HEK293 (cell line): ENCODE measurements around the gene ADAMTS17.

Experiments used
- REPIN1 ChIP-seq: fragments of 450-650 bp; formaldehyde crosslinking; IDR thresholded peaks from 2 replicates; pipeline ENCODE4 v1.5.1; 2017; ENCODE audit warnings: missing biosample characterization, missing genetic modification characterization, low read depth
- ZFP37 ChIP-seq: fragments of 450-650 bp; formaldehyde crosslinking; IDR thresholded peaks from 2 replicates; pipeline ENCODE4 v1.5.1; 2016; ENCODE audit warnings: missing biosample characterization, missing genetic modification characterization
- ZNF335 ChIP-seq: fragments of 450-650 bp; formaldehyde crosslinking; conservative IDR thresholded peaks from 2 replicates; pipeline ENCODE4 v1.5.1; 2016; ENCODE audit warnings: missing biosample characterization, missing genetic modification characterization
- ZNF341 ChIP-seq: fragments of 450-650 bp; formaldehyde crosslinking; IDR thresholded peaks from 2 replicates; pipeline ENCODE4; 2016; ENCODE audit warnings: low read depth, missing biosample characterization, missing genetic modification characterization
- ZNF623 ChIP-seq: fragments of 450-650 bp; formaldehyde crosslinking; IDR thresholded peaks from 2 replicates; pipeline ENCODE4 v1.5.1; 2016; ENCODE audit warnings: missing biosample characterization, missing genetic modification characterization
- ZNF776 ChIP-seq: fragments of 450-650 bp; formaldehyde crosslinking; IDR thresholded peaks from 2 replicates; pipeline ENCODE4 v1.5.0; 2017; ENCODE audit warnings: missing biosample characterization, missing genetic modification characterization, borderline replicate concordance
- TF ChIP-seq, protein P1 (sequence below): fragments of 450-650 bp; formaldehyde crosslinking; IDR thresholded peaks from 2 replicates; pipeline ENCODE4 v1.5.1; 2016; ENCODE audit warnings: missing biosample characterization, missing genetic modification characterization

- TF ChIP-seq, protein P1, sequence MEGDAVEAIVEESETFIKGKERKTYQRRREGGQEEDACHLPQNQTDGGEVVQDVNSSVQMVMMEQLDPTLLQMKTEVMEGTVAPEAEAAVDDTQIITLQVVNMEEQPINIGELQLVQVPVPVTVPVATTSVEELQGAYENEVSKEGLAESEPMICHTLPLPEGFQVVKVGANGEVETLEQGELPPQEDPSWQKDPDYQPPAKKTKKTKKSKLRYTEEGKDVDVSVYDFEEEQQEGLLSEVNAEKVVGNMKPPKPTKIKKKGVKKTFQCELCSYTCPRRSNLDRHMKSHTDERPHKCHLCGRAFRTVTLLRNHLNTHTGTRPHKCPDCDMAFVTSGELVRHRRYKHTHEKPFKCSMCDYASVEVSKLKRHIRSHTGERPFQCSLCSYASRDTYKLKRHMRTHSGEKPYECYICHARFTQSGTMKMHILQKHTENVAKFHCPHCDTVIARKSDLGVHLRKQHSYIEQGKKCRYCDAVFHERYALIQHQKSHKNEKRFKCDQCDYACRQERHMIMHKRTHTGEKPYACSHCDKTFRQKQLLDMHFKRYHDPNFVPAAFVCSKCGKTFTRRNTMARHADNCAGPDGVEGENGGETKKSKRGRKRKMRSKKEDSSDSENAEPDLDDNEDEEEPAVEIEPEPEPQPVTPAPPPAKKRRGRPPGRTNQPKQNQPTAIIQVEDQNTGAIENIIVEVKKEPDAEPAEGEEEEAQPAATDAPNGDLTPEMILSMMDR (tag by site-specific recombination), result peak; percentile 55
- TF ChIP-seq ZNF341 (tag by site-specific recombination) (no peak), ZNF776 (tag by site-specific recombination) (no peak), ZNF335 (tag by site-specific recombination) (no peak), ZNF623 (tag by site-specific recombination) (no peak), ZFP37 (tag by site-specific recombination) (no peak), REPIN1 (tag by site-specific recombination) (no peak)
Measured at GRCh38 chr15:99928429-99928981, 413.3 kb downstream of the ADAMTS17 start.
